B cell (primary cell): Measurements from ENCODE around the gene TTLL11. TPM values are rescaled to one million over a fixed set of nuclear protein-coding genes. Genes with fewer than 3 reads are reported as not detected.

Experiments
- ATAC-seq: fragments of 200-7000 bp; cut with Tn5 transposase; one replicate; pipeline ENCODE4 v1.10.0; 2021; ENCODE audit warnings: low read depth, mild to moderate bottlenecking, moderate number of reproducible peaks, moderate library complexity
- CTCF ChIA-PET: fragments of 350-600 bp; sonication (Branson Sonifier 250); formaldehyde crosslinking; loops from one replicate; lab custom pipeline; 2021; ENCODE audit warnings: antibody characterized with exemption, inconsistent platforms; lab: Charles Lee
- POLR2A ChIA-PET: fragments of 350-600 bp; sonication (Branson Sonifier 250); formaldehyde crosslinking; loops from one replicate; lab custom pipeline; 2021; ENCODE audit warnings: antibody characterized with exemption; lab: Charles Lee
- DNase-seq: peaks from one replicate; pipeline ENCODE4 v3.0.0; 2013
- H2AFZ ChIP-seq: 2 replicates; pipeline ENCODE4 v1.6.1; 2012; ENCODE audit warnings: mild to moderate bottlenecking, low read depth, low read length; ENCODE audit not compliant: insufficient read depth, poor library complexity, severe bottlenecking
- H3K27ac ChIP-seq, 2 donors: 1 replicate in 1 of 2; 2 replicates in 1 of 2; pipeline ENCODE4 v1.5.1; 2012 to 2013; ENCODE audit warnings: low read length in 2 of 2, mild to moderate bottlenecking in 2 of 2, moderate library complexity in 1 of 2
- H3K27me3 ChIP-seq, 4 experiments: fragments of 200-600 bp in 1 of 4; sonication (generic) in 1 of 4; replicated peaks in 1 of 4; 1 replicate in 2 of 4; 2 replicates in 2 of 4; pipeline versions ENCODE4 v1.6.1 to v1.7.0; 2013 to 2016; ENCODE audit warnings: low read length in 3 of 4, mild to moderate bottlenecking in 2 of 4, mixed read lengths in 1 of 4, moderate library complexity in 1 of 4; ENCODE audit not compliant: insufficient read depth in 4 of 4, control insufficient read depth in 3 of 4; ENCODE audit errors: control extremely low read depth in 1 of 4
- H3K36me3 ChIP-seq, 2 experiments: replicated peaks in 1 of 2; 1 replicate in 1 of 2; 2 replicates in 1 of 2; pipeline versions ENCODE4 v1.6.1 to v1.7.1; 2013; ENCODE audit warnings: low read length in 1 of 2; ENCODE audit not compliant: insufficient read depth in 2 of 2, control insufficient read depth in 1 of 2; ENCODE audit errors: control extremely low read depth in 1 of 2, extremely low read depth in 1 of 2
- H3K4me1 ChIP-seq, 2 donors: fragments of 200-600 bp in 1 of 2; sonication (generic) in 1 of 2; 1 replicate in 1 of 2; 2 replicates in 1 of 2; pipeline versions ENCODE4 v1.5.1 to v1.6.1; 2013 to 2017; ENCODE audit warnings: low read length in 2 of 2; ENCODE audit not compliant: control insufficient read depth in 2 of 2, insufficient read depth in 2 of 2
- H3K4me2 ChIP-seq: replicated peaks from 2 replicates; pipeline ENCODE3; 2012; ENCODE audit warnings: mild to moderate bottlenecking, low read depth, low read length; ENCODE audit not compliant: poor library complexity, severe bottlenecking
- H3K4me3 ChIP-seq, 5 experiments: fragments of 200-600 bp in 1 of 5; sonication (generic) in 1 of 5; 1 replicate in 3 of 5; 2 replicates in 2 of 5; pipeline versions ENCODE4 v1.5.1 to v1.7.0; 2011 to 2016; ENCODE audit warnings: low read length in 4 of 5, mild to moderate bottlenecking in 4 of 5, low read depth in 2 of 5, control low read depth in 1 of 5, moderate library complexity in 1 of 5; ENCODE audit not compliant: insufficient read depth in 1 of 5; ENCODE audit errors: control extremely low read depth in 1 of 5, extremely low read depth in 1 of 5
- H3K79me2 ChIP-seq: fragments of 200-600 bp; sonication (generic); one replicate; pipeline ENCODE4 v1.6.0; 2016; ENCODE audit warnings: low read length; ENCODE audit not compliant: control insufficient read depth, insufficient read depth
- H3K9ac ChIP-seq: fragments of 200-600 bp; sonication (generic); 2 replicates; pipeline ENCODE4 v1.6.1; 2017; ENCODE audit warnings: mild to moderate bottlenecking, low read length, moderate library complexity
- H3K9me3 ChIP-seq, 3 donors: one replicate each; pipeline versions ENCODE4 v1.6.1 to v1.7.1; 2013; ENCODE audit warnings: low read length in 2 of 3; ENCODE audit not compliant: control insufficient read depth in 2 of 3, insufficient read depth in 1 of 3; ENCODE audit errors: control extremely low read depth in 1 of 3
- H4K20me1 ChIP-seq: 2 replicates; pipeline ENCODE4 v1.6.0; 2012; ENCODE audit warnings: mild to moderate bottlenecking, low read length; ENCODE audit not compliant: insufficient read depth, control insufficient read depth, poor library complexity, severe bottlenecking
- H3K27ac Mint-ChIP-seq: one replicate; pipeline ENCODE4 v1.8.0; 2021; ENCODE audit warnings: mixed read lengths
- H3K27me3 Mint-ChIP-seq: one replicate; pipeline ENCODE4 v1.8.0; 2021; ENCODE audit warnings: mixed read lengths
- H3K4me1 Mint-ChIP-seq: one replicate; pipeline ENCODE4 v1.8.0; 2021; ENCODE audit warnings: mixed read lengths
- H3K4me3 Mint-ChIP-seq: one replicate; pipeline ENCODE4 v1.8.0; 2021; ENCODE audit warnings: mixed read lengths
- H3K9me3 Mint-ChIP-seq: one replicate; pipeline ENCODE4 v1.8.0; 2022; ENCODE audit warnings: mixed read lengths; ENCODE audit not compliant: insufficient read depth
- CTCF ChIP-seq: fragments of 200-600 bp; IDR thresholded peaks from one replicate; pipeline ENCODE4 v1.8.0; 2022; ENCODE audit warnings: antibody characterized with exemption, mild to moderate bottlenecking
- EZH2 ChIP-seq: IDR thresholded peaks from 2 replicates; pipeline ENCODE4 v1.6.1; 2012; ENCODE audit warnings: borderline replicate concordance, low read depth, mild to moderate bottlenecking, moderate library complexity, low read length; ENCODE audit not compliant: insufficient read depth, poor library complexity, severe bottlenecking
- whole genome bisulfite sequencing: methylation state at CpG from one replicate; pipeline ENCODE4 v1.1.5; 2013; ENCODE audit warnings: missing lambda C conversion rate; ENCODE audit not compliant: insufficient coverage; 5-methylcytosine and 5-hydroxymethylcytosine counted together
- intact Hi-C: fragments of 100-400 bp; cut with micrococcal nuclease; formaldehyde crosslinking; loops from one replicate; pipeline ENCODE4 v1.10.0; 2022
- polyA plus RNA-seq: library from polyadenylated mRNA; depleted of rRNA; stranded (reverse); fragments of >200 nt; gene quantifications from 2 replicates; pipeline ENCODE4 v1.2.3, GENCODE V29; 2012
- total RNA-seq, 2 donors: library from RNA; stranded (reverse); fragments of 120-200 nt in 1 of 2; gene quantifications; 1 replicate in 1 of 2; 2 replicates in 1 of 2; pipeline versions ENCODE4 v1.2.3 to v1.2.4, GENCODE V29; 2013 to 2022

Gene TTLL11
- total and polyA plus RNA-seq, 2 donors (not counting 1 experiment from before 2014, with no cell fraction given) = 3.6 to 3.8 TPM

- intact Hi-C loops = loop anchor here (5.0 kb wide), 1 partner anchor 390 kb away; no protein-coding TSS in a partner anchor
- no peak for DNase-seq
- peaks cover 24 to 29% of the 10 kb centered on the region in 2 donors for H3K4me1 ChIP-seq
Observed at GRCh38 chr9:122091682-122092592, 1.2 kb downstream of the TTLL11 start.

More at GRCh38 chr9:122091682-122092592, 1.2 kb downstream of the TTLL11 start:
- Histone ChIP-seq H3K9me3 (no peaks in the 10 kb centered on the region), H3K4me3 (peak overlapping the region; percentile 2 to 78 (median 77)), H4K20me1 (no peaks in the 10 kb centered on the region), H3K79me2 (peaks cover 28% of the 10 kb centered on the region), H2AFZ (peak overlapping the region; percentile 95), H3K27ac (peak overlapping the region in 1 of 2 donors; percentile 60), H3K4me2 (peak overlapping the region; percentile 97), H3K9ac (peak overlapping the region; percentile 81), H3K27me3 (no peaks in the 10 kb centered on the region), H3K36me3 (no peaks in the 10 kb centered on the region)
- no peak for ATAC-seq
- no peak for TF ChIP-seq CTCF
- no peak for TF ChIP-seq EZH2
- Mint-ChIP-seq H3K4me3 (peak overlapping the region; percentile 90), H3K27ac (peak overlapping the region; percentile 16), H3K4me1 (peaks cover 45% of the 10 kb centered on the region), H3K27me3 (peaks cover 7% of the 10 kb centered on the region), H3K9me3 (no peaks in the 10 kb centered on the region)
- POLR2A ChIA-PET = interaction anchor here (0.6 kb wide), 1 partner anchor 403 kb away, joined by 3 read pairs; no protein-coding TSS in a partner anchor
- 41% methylated on average over 10 of the region's 11 CpGs for WGBS
- CTCF ChIA-PET = interaction anchor here (0.7 to 4.6 kb wide), 5 partner anchors 6 to 259 kb away, joined by 3 to 52 read pairs (median 3); partner anchors contain the start of genes MRRF and RBM18
